ENCODE data around the gene ARID1B. TPM values are rescaled to one million over a fixed set of nuclear protein-coding genes. Genes with fewer than 3 reads are reported as not detected.
A peak's percentile ranks its signal among the peaks of the same experiment; 100 is the strongest.

ARID1B gene
- total and polyA plus RNA-seq, 9 of the 15 experiments (the other 6 are each of a cell fraction or from before 2014, with no cell fraction given): 12.5 to 50.5 (median 25.8) TPM

- TF ChIP-seq, protein P1, sequence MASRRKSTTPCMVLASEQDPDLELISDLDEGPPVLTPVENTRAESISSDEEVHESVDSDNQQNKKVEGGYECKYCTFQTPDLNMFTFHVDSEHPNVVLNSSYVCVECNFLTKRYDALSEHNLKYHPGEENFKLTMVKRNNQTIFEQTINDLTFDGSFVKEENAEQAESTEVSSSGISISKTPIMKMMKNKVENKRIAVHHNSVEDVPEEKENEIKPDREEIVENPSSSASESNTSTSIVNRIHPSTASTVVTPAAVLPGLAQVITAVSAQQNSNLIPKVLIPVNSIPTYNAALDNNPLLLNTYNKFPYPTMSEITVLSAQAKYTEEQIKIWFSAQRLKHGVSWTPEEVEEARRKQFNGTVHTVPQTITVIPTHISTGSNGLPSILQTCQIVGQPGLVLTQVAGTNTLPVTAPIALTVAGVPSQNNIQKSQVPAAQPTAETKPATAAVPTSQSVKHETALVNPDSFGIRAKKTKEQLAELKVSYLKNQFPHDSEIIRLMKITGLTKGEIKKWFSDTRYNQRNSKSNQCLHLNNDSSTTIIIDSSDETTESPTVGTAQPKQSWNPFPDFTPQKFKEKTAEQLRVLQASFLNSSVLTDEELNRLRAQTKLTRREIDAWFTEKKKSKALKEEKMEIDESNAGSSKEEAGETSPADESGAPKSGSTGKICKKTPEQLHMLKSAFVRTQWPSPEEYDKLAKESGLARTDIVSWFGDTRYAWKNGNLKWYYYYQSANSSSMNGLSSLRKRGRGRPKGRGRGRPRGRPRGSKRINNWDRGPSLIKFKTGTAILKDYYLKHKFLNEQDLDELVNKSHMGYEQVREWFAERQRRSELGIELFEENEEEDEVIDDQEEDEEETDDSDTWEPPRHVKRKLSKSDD (conservative IDR thresholded peaks at IDR 0.05; ENCODE audit: low read length): no peak
- TF ChIP-seq FOXJ3 (CRISPR knock-in tag; IDR thresholded peaks at IDR 0.05): no peak
- no peak for TF ChIP-seq CREBBP (IDR thresholded peaks at IDR 0.05; ENCODE audit: low read depth, low read length)
- TF ChIP-seq ZNF449 (CRISPR knock-in tag; IDR thresholded peaks at IDR 0.05): no peak
- no peak for TF ChIP-seq ZNF124 (CRISPR knock-in tag; IDR thresholded peaks at IDR 0.05)
- TF ChIP-seq, protein P2, sequence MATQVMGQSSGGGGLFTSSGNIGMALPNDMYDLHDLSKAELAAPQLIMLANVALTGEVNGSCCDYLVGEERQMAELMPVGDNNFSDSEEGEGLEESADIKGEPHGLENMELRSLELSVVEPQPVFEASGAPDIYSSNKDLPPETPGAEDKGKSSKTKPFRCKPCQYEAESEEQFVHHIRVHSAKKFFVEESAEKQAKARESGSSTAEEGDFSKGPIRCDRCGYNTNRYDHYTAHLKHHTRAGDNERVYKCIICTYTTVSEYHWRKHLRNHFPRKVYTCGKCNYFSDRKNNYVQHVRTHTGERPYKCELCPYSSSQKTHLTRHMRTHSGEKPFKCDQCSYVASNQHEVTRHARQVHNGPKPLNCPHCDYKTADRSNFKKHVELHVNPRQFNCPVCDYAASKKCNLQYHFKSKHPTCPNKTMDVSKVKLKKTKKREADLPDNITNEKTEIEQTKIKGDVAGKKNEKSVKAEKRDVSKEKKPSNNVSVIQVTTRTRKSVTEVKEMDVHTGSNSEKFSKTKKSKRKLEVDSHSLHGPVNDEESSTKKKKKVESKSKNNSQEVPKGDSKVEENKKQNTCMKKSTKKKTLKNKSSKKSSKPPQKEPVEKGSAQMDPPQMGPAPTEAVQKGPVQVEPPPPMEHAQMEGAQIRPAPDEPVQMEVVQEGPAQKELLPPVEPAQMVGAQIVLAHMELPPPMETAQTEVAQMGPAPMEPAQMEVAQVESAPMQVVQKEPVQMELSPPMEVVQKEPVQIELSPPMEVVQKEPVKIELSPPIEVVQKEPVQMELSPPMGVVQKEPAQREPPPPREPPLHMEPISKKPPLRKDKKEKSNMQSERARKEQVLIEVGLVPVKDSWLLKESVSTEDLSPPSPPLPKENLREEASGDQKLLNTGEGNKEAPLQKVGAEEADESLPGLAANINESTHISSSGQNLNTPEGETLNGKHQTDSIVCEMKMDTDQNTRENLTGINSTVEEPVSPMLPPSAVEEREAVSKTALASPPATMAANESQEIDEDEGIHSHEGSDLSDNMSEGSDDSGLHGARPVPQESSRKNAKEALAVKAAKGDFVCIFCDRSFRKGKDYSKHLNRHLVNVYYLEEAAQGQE (IDR thresholded peaks at IDR 0.05; ENCODE audit: borderline replicate concordance): no peak
- TF ChIP-seq, protein P2 (CRISPR knock-in tag; IDR thresholded peaks at IDR 0.05; ENCODE audit: low read depth): no peak
- TF ChIP-seq ESRRB (CRISPR knock-in tag; IDR thresholded peaks at IDR 0.05; ENCODE audit: borderline replicate concordance): no peak
- peak; percentile 71 for TF ChIP-seq CREM (IDR thresholded peaks at IDR 0.05; ENCODE audit: low read depth)
- no peak for TF ChIP-seq ZNF121 (CRISPR knock-in tag; conservative IDR thresholded peaks at IDR 0.05)
- TF ChIP-seq MAFF (IDR thresholded peaks at IDR 0.05; ENCODE audit: low read length): peak; percentile 78
- TF ChIP-seq ZNF830 (CRISPR knock-in tag; IDR thresholded peaks at IDR 0.05): no peak
- no peak for TF ChIP-seq SMAD1 (IDR thresholded peaks at IDR 0.05; ENCODE audit: low read depth, low read length, partially characterized antibody)
- TF ChIP-seq, protein P3, sequence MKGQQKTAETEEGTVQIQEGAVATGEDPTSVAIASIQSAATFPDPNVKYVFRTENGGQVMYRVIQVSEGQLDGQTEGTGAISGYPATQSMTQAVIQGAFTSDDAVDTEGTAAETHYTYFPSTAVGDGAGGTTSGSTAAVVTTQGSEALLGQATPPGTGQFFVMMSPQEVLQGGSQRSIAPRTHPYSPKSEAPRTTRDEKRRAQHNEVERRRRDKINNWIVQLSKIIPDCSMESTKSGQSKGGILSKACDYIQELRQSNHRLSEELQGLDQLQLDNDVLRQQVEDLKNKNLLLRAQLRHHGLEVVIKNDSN (CRISPR knock-in tag; IDR thresholded peaks at IDR 0.05): no peak
- 0 out of 4 replicates have a peak, but pooled peaks of 1 of the 2 experiments have one; percentile 48 for TF ChIP-seq TBL1XR1 (IDR thresholded peaks at IDR 0.05; ENCODE audit: low read length in 2 of 2)
Measured at GRCh38 chr6:157240059-157240959, 463.1 kb downstream of the ARID1B start (continued).
